H1 (cell line): Measurements from ENCODE around the gene COG7. TPM values are rescaled to one million over a fixed set of nuclear protein-coding genes. Genes with fewer than 3 reads are reported as not detected.

Experiments used
- CTCF ChIA-PET: fragments of 300-600 bp; sonication (Branson Sonifier 250); formaldehyde crosslinking; loops from one replicate; lab custom pipeline; 2021; ENCODE audit not compliant: partially characterized antibody; lab: Charles Lee
- POLR2A ChIA-PET: fragments of 300-600 bp; sonication (Branson Sonifier 250); formaldehyde crosslinking; loops from one replicate; lab custom pipeline; 2021; ENCODE audit warnings: inconsistent platforms; ENCODE audit not compliant: partially characterized antibody; lab: Charles Lee
- DNase-seq, 2 experiments: peaks; one replicate each; pipeline versions ENCODE4 v3.0.0 to v3.0.0-alpha.2; 2010 to 2022; ENCODE audit warnings: low spot score in 2 of 2, low read depth in 1 of 2, mixed read lengths in 1 of 2
- FAIRE-seq: peaks from 2 replicates; lab custom pipeline; 2011; peaks lifted over from hg19 to GRCh38; lab: Jason Lieb, UNC
- H2AFZ ChIP-seq: 2 replicates; pipeline ENCODE4 v1.8.1; 2012; ENCODE audit warnings: low read length, inconsistent platforms
- H2AK5ac ChIP-seq: 2 replicates; pipeline ENCODE4 v1.6.1; 2013; ENCODE audit warnings: low read depth, low read length
- H2BK120ac ChIP-seq: replicated peaks from 2 replicates; pipeline ENCODE3; 2013; ENCODE audit warnings: low read depth, low read length, inconsistent platforms
- H2BK12ac ChIP-seq: 2 replicates; pipeline ENCODE4 v1.6.1; 2013; ENCODE audit warnings: low read depth, low read length
- H2BK15ac ChIP-seq: 2 replicates; pipeline ENCODE4 v1.6.1; 2013; ENCODE audit warnings: low read length
- H2BK20ac ChIP-seq: 2 replicates; pipeline ENCODE4 v1.6.1; 2013; ENCODE audit warnings: low read length
- H2BK5ac ChIP-seq: 2 replicates; pipeline ENCODE4 v1.6.1; 2013; ENCODE audit warnings: low read depth, low read length
- H3K14ac ChIP-seq: 2 replicates; pipeline ENCODE4 v1.6.1; 2013; ENCODE audit warnings: inconsistent platforms; ENCODE audit not compliant: insufficient read length
- H3K18ac ChIP-seq: 2 replicates; pipeline ENCODE4 v1.6.1; 2013; ENCODE audit warnings: low read length; ENCODE audit errors: extremely low read depth
- H3K23ac ChIP-seq: 2 replicates; pipeline ENCODE4 v1.6.1; 2013; ENCODE audit warnings: inconsistent platforms; ENCODE audit not compliant: insufficient read length
- H3K23me2 ChIP-seq: 2 replicates; pipeline ENCODE4 v1.6.1; 2013; ENCODE audit warnings: low read depth, low read length
- H3K27ac ChIP-seq: 2 replicates; pipeline ENCODE4 v1.6.1; 2011; ENCODE audit warnings: low read depth, low read length, inconsistent platforms
- H3K27me3 ChIP-seq, 4 experiments: replicated peaks in 1 of 4; 1 replicate in 1 of 4; 2 replicates in 3 of 4; pipeline versions ENCODE4 v1.6.1 to v1.8.1; 2011 to 2013; ENCODE audit warnings: low read length in 3 of 4, mild to moderate bottlenecking in 3 of 4, inconsistent platforms in 2 of 4, mixed read lengths in 2 of 4, moderate library complexity in 1 of 4; ENCODE audit not compliant: control insufficient read depth in 3 of 4, insufficient read depth in 3 of 4; ENCODE audit errors: extremely low read depth in 1 of 4
- H3K36me3 ChIP-seq, 4 experiments: 2 replicates each; pipeline versions ENCODE4 v1.6.1 to v1.8.1; 2011 to 2013; ENCODE audit warnings: mild to moderate bottlenecking in 4 of 4, low read length in 3 of 4, moderate library complexity in 2 of 4, control low read depth in 1 of 4, inconsistent platforms in 1 of 4; ENCODE audit not compliant: insufficient read depth in 4 of 4, control insufficient read depth in 2 of 4
- H3K4ac ChIP-seq: replicated peaks from 2 replicates; pipeline ENCODE3; 2013; ENCODE audit warnings: low read length, low read depth, mixed read lengths, inconsistent platforms; ENCODE audit not compliant: insufficient read length
- H3K4me1 ChIP-seq, 4 experiments: replicated peaks in 1 of 4; 1 replicate in 1 of 4; 2 replicates in 3 of 4; pipeline versions ENCODE4 v1.6.1 to v1.8.1; 2011 to 2013; ENCODE audit warnings: low read length in 3 of 4, inconsistent platforms in 2 of 4, mixed read lengths in 1 of 4; ENCODE audit not compliant: insufficient read depth in 4 of 4, control insufficient read depth in 3 of 4
- H3K4me2 ChIP-seq, 2 experiments: 2 replicates each; pipeline versions ENCODE4 v1.6.1 to v1.8.1; 2011 to 2013; ENCODE audit warnings: low read depth in 2 of 2, low read length in 2 of 2, control low read depth in 1 of 2, inconsistent platforms in 1 of 2, mild to moderate bottlenecking in 1 of 2; ENCODE audit not compliant: insufficient read depth in 1 of 2
- H3K4me3 ChIP-seq, 4 experiments: fragments of 200-600, 300-600 bp in 1 of 4; sonication (generic), shearing (Covaris generic), sonication (Bioruptor Twin) in 1 of 4; 2 replicates each; pipeline versions ENCODE4 v1.5.1 to v1.8.1; 2011 to 2016; ENCODE audit warnings: low read length in 4 of 4, low read depth in 3 of 4, control low read depth in 2 of 4, inconsistent platforms in 2 of 4, mild to moderate bottlenecking in 2 of 4, mixed read lengths in 1 of 4, moderate library complexity in 1 of 4; ENCODE audit not compliant: insufficient read depth in 2 of 4; ENCODE audit errors: extremely low read depth in 1 of 4
- H3K56ac ChIP-seq: replicated peaks from 2 replicates; pipeline ENCODE3; 2013; ENCODE audit warnings: low read depth, mild to moderate bottlenecking, mixed read lengths, low read length, inconsistent platforms; ENCODE audit not compliant: insufficient read length
- H3K79me1 ChIP-seq: 2 replicates; pipeline ENCODE4 v1.6.1; 2013; ENCODE audit warnings: low read depth, low read length, control low read depth
- H3K79me2 ChIP-seq, 2 experiments: 2 replicates each; pipeline versions ENCODE4 v1.6.1 to v1.8.1; 2012 to 2013; ENCODE audit warnings: low read length in 2 of 2, mild to moderate bottlenecking in 2 of 2, inconsistent platforms in 1 of 2; ENCODE audit not compliant: insufficient read depth in 2 of 2, control insufficient read depth in 1 of 2
- H3K9ac ChIP-seq, 4 experiments: replicated peaks in 1 of 4; 1 replicate in 1 of 4; 2 replicates in 3 of 4; pipeline versions ENCODE4 v1.6.1 to v1.8.1; 2011 to 2013; ENCODE audit warnings: low read depth in 3 of 4, low read length in 3 of 4, control low read depth in 2 of 4, mild to moderate bottlenecking in 2 of 4, moderate library complexity in 2 of 4, inconsistent platforms in 1 of 4; ENCODE audit errors: extremely low read depth in 1 of 4
- H3K9me3 ChIP-seq, 2 experiments: 2 replicates each; pipeline versions ENCODE4 v1.6.1 to v1.8.1; 2012 to 2013; ENCODE audit warnings: mild to moderate bottlenecking in 2 of 2, moderate library complexity in 2 of 2, control low read depth in 1 of 2, inconsistent platforms in 1 of 2, low read depth in 1 of 2, low read length in 1 of 2, mixed read lengths in 1 of 2; ENCODE audit not compliant: insufficient read depth in 2 of 2
- H4K20me1 ChIP-seq, 2 experiments: replicated peaks in 1 of 2; 2 replicates each; pipeline versions ENCODE3 to v1.8.1; 2011 to 2013; ENCODE audit warnings: inconsistent platforms in 2 of 2, low read length in 2 of 2, mild to moderate bottlenecking in 1 of 2; ENCODE audit not compliant: insufficient read depth in 2 of 2, control insufficient read depth in 1 of 2
- H4K5ac ChIP-seq: 2 replicates; pipeline ENCODE4 v1.6.1; 2013; ENCODE audit warnings: low read length, low read depth, mixed read lengths, inconsistent platforms; ENCODE audit not compliant: insufficient read length
- H4K8ac ChIP-seq: 2 replicates; pipeline ENCODE4 v1.8.0; 2013; ENCODE audit warnings: mild to moderate bottlenecking, moderate library complexity, low read length, inconsistent platforms; ENCODE audit not compliant: insufficient read depth; ENCODE audit errors: extremely low read depth
- H4K91ac ChIP-seq: replicated peaks from 2 replicates; pipeline ENCODE3; 2013; ENCODE audit warnings: low read length, mixed read lengths, inconsistent platforms; ENCODE audit not compliant: insufficient read length
- ASH2L ChIP-seq: fragments of 200-600, 300-600 bp; sonication (generic); IDR thresholded peaks from one replicate; pipeline ENCODE4 v1.7.1; 2017; ENCODE audit warnings: low read length
- BCL11A ChIP-seq, 2 experiments: IDR thresholded peaks; one replicate each; pipeline ENCODE4 v1.6.1; 2011; ENCODE audit warnings: low read depth in 2 of 2, low read length in 2 of 2, mild to moderate bottlenecking in 2 of 2
- FOSL1 ChIP-seq: IDR thresholded peaks from 2 replicates; pipeline ENCODE4 v1.6.1; 2011; ENCODE audit warnings: mild to moderate bottlenecking, low read depth, low read length, moderate library complexity; ENCODE audit not compliant: insufficient read depth
- HDAC6 ChIP-seq: IDR thresholded peaks from one replicate; pipeline ENCODE4 v1.7.1; 2012; ENCODE audit warnings: low read depth, mild to moderate bottlenecking, inconsistent platforms, low read length, moderate library complexity
- JUN ChIP-seq: IDR thresholded peaks from 2 replicates; pipeline ENCODE4 v1.6.1; 2011; ENCODE audit warnings: low read depth, mild to moderate bottlenecking, improper control_type of control experiment, low read length
- JUND ChIP-seq: IDR thresholded peaks from 2 replicates; pipeline ENCODE4 v1.6.1; 2011; ENCODE audit warnings: mild to moderate bottlenecking, improper control_type of control experiment, low read length
- MAFK ChIP-seq: IDR thresholded peaks from 2 replicates; pipeline ENCODE4 v1.6.1; 2012; ENCODE audit warnings: low read depth, mild to moderate bottlenecking, improper control_type of control experiment, low read length
- RAD21 ChIP-seq, 2 experiments: IDR thresholded peaks in 1 of 2; conservative IDR thresholded peaks in 1 of 2; 2 replicates each; pipeline ENCODE4 v1.6.1; 2011; ENCODE audit warnings: low read depth in 2 of 2, low read length in 2 of 2, improper control_type of control experiment in 1 of 2, inconsistent platforms in 1 of 2, mild to moderate bottlenecking in 1 of 2, moderate library complexity in 1 of 2
- RFX5 ChIP-seq: IDR thresholded peaks from 2 replicates; pipeline ENCODE4 v1.6.1; 2011; ENCODE audit warnings: low read depth, low read length, improper control_type of control experiment, borderline replicate concordance
- RXRA ChIP-seq: IDR thresholded peaks from 2 replicates; pipeline ENCODE4 v1.6.1; 2011; ENCODE audit warnings: low read depth, mild to moderate bottlenecking, low read length, moderate library complexity; ENCODE audit not compliant: insufficient read depth
- SP1 ChIP-seq: IDR thresholded peaks from 2 replicates; pipeline ENCODE4 v1.6.1; 2011; ENCODE audit warnings: low read depth, low read length
- SP2 ChIP-seq: IDR thresholded peaks from 2 replicates; pipeline ENCODE4 v1.6.1; 2012; ENCODE audit warnings: mild to moderate bottlenecking, low read length, inconsistent platforms
- TAF7 ChIP-seq: optimal IDR thresholded peaks from 2 replicates; pipeline ENCODE3; 2011; ENCODE audit warnings: low read depth, mild to moderate bottlenecking, inconsistent platforms, low read length, moderate library complexity, borderline replicate concordance
- TBP ChIP-seq: IDR thresholded peaks from 2 replicates; pipeline ENCODE4 v1.6.1; 2011; ENCODE audit warnings: low read depth, low read length, improper control_type of control experiment
- WGBS, 2 experiments: shearing (Covaris generic) in 1 of 2; methylation state at CpG; one replicate each; pipeline versions ENCODE4 v1.1.6 to v1.1.7; 2013 to 2015; ENCODE audit warnings: low lambda C conversion rate in 2 of 2, mixed read lengths in 2 of 2, inconsistent platforms in 1 of 2, low coverage in 1 of 2, missing lambda C conversion rate in 1 of 2; ENCODE audit not compliant: insufficient replicate concordance in 2 of 2, insufficient coverage in 1 of 2, insufficient read length in 1 of 2; ENCODE audit errors: extremely low coverage in 1 of 2, missing lambda C conversion rate in 1 of 2; 5-methylcytosine and 5-hydroxymethylcytosine counted together
- polyA plus RNA-seq, 7 experiments: library from polyadenylated mRNA; depleted of rRNA in 3 of 7; stranded (reverse) in 5 of 7; unstranded in 2 of 7; fragments of >200 nt in 5 of 7; fragments of 200-250 nt in 2 of 7; gene quantifications; 1 replicate in 5 of 7; 2 replicates in 1 of 7; 4 replicates in 1 of 7; pipeline versions ENCODE4 v1.2.1 to v1.2.3, GENCODE V29; 2011 to 2013; ENCODE audit warnings: missing spikeins in 2 of 7, mixed read lengths in 2 of 7
- total RNA-seq: library from RNA; stranded (reverse); fragmentation: NEBNext Ultra II Directional; extraction: Animal tissue kit (Norgen Biotek cat#: 25700); gene quantifications from 2 replicates; pipeline ENCODE4 v1.2.1, GENCODE V29; 2021

COG7 gene
- total and polyA plus RNA-seq, 2 of the 8 experiments (the other 6 are each of a cell fraction or from before 2014, with no cell fraction given), result 17.2 to 40.4 TPM

GRCh38 chr16:23388786-23389185 lies 64.2 kb downstream of the COG7 start:
- no peak for FAIRE-seq
- no peak for TF ChIP-seq FOSL1
- TF ChIP-seq JUN, result no peak
- TF ChIP-seq ASH2L, result no peak
- TF ChIP-seq TAF7, result no peak
- TF ChIP-seq JUND, result no peak
- TF ChIP-seq TBP, result no peak
- TF ChIP-seq RXRA, result no peak
- no peak for TF ChIP-seq MAFK
- no peak for TF ChIP-seq BCL11A (IDR thresholded peaks at IDR 0.05; ENCODE audit: low read depth in 2 of 2, low read length in 2 of 2)
- no peak for TF ChIP-seq RFX5
- TF ChIP-seq SP2, result no peak
- TF ChIP-seq RAD21 (IDR thresholded peaks at IDR 0.05 in 1 of 2, conservative IDR thresholded peaks at IDR 0.05 in 1 of 2; ENCODE audit: low read depth in 2 of 2, low read length in 2 of 2), result no peak
- TF ChIP-seq SP1, result no peak
- no peak for TF ChIP-seq HDAC6

More at GRCh38 chr16:23388786-23389185, 64.2 kb downstream of the COG7 start:
- H3K79me2 ChIP-seq, result no peaks in the 10 kb centered on the region
- H2AK5ac ChIP-seq, result no peak overlapping the region
- H2BK5ac ChIP-seq, result no peak overlapping the region
- no peak overlapping the region for H2BK20ac ChIP-seq
- no peak overlapping the region for H3K4ac ChIP-seq
- no peak overlapping the region for H4K91ac ChIP-seq
- no peak overlapping the region for H4K5ac ChIP-seq
- no peak overlapping the region for H3K18ac ChIP-seq
- H4K20me1 ChIP-seq, result peaks cover 0 to 1% of the 10 kb centered on the region in 2 experiments
- H3K23me2 ChIP-seq, result peaks cover 6% of the 10 kb centered on the region; the same call in 1 of the 2 replicates
- no peak overlapping the region for H3K56ac ChIP-seq
- H2AFZ ChIP-seq, result no peak overlapping the region
- H3K23ac ChIP-seq, result no peak overlapping the region
- no peak overlapping the region for H3K4me2 ChIP-seq
- no peak overlapping the region for H2BK120ac ChIP-seq
- no peak overlapping the region for H3K27ac ChIP-seq
- 93% methylated on average over 15 of the region's 15 CpGs; no CpG with 5 or more reads in 1 of the 2 experiments for WGBS, 2 experiments
- H3K9ac ChIP-seq, result no peak overlapping the region
- DNase-seq, result no peak
- POLR2A ChIA-PET, result no interaction called here
- CTCF ChIA-PET, result interaction anchor here (0.9 to 5.4 kb wide), 2 partner anchors 11 to 46 kb away, joined by 3 to 38 read pairs; no protein-coding TSS in a partner anchor
- H3K4me3 ChIP-seq, result no peak overlapping the region
- peaks cover 5 to 17% (median 12%) of the 10 kb centered on the region in 4 experiments; a peak in 7 of 8 replicates for H3K36me3 ChIP-seq
- H4K8ac ChIP-seq, result no peak overlapping the region
- no peak overlapping the region for H3K14ac ChIP-seq
- H3K27me3 ChIP-seq, result no peaks in the 10 kb centered on the region
- H3K9me3 ChIP-seq, result no peaks in the 10 kb centered on the region
- H3K4me1 ChIP-seq, result peaks cover 0 to 3% (median under 1%) of the 10 kb centered on the region in 4 experiments; a peak in 1 of 7 replicates
- H2BK12ac ChIP-seq, result no peak overlapping the region
- H3K79me1 ChIP-seq, result no peaks in the 10 kb centered on the region
- no peak overlapping the region for H2BK15ac ChIP-seq
